ENCODE results near the gene ATP5PD.

The ATP5PD gene

GRCh38 chr17:74994440-74994839 is 52.3 kb downstream of the ATP5PD start:
- DNase-seq (ENCODE audit: low read depth) = no peak

GRCh38 chr17:74992223-74992622 is 54.5 kb downstream of the ATP5PD start:
- DNase-seq (ENCODE audit: low read depth) = no peak

- DNase-seq (ENCODE audit: low read depth) = no peak
Observed at GRCh38 chr17:74990581-74991105, 56.1 kb downstream of the ATP5PD start.

Measured in ELR (cell line).